ENCODE data around the gene OTOS. TPM values are rescaled to one million over a fixed set of nuclear protein-coding genes. Genes with fewer than 3 reads are reported as not detected.

The OTOS gene
- total and polyA plus RNA-seq, 4 donors: not detected

GRCh38 chr2:240137596-240138253 lies 2.7 kb downstream of the OTOS start:
- Histone ChIP-seq H3K27ac (ENCODE audit: low read depth in 1 of 2, low read length in 1 of 2) (no peak overlapping the region), H3K9ac (ENCODE audit: insufficient read depth in 1 of 2, low read length in 2 of 2) (no peak overlapping the region), H3K27me3 (ENCODE audit: control insufficient read depth in 3 of 3, insufficient read depth in 3 of 3, low read length in 2 of 3) (no peaks in the 10 kb centered on the region), H3K36me3 (ENCODE audit: control insufficient read depth in 4 of 4, insufficient read depth in 4 of 4, low read length in 4 of 4) (peaks cover 2 to 9% (median 4%) of the 10 kb centered on the region in 4 donors), H3K9me3 (ENCODE audit: control insufficient read depth in 4 of 4, insufficient read depth in 3 of 4, low read length in 3 of 4) (no peaks in the 10 kb centered on the region), H3K4me1 (ENCODE audit: control insufficient read depth in 5 of 5, insufficient read depth in 5 of 5, low read length in 5 of 5) (peaks cover 2 to 15% (median 9%) of the 10 kb centered on the region in 5 donors), H3K4me3 (no peak overlapping the region)
- ATAC-seq (ENCODE audit: insufficient read depth, low FRiP score) (no peak), DNase-seq (peak in 1 of 3 donors; percentile 6)
- TF ChIP-seq, protein P1, sequence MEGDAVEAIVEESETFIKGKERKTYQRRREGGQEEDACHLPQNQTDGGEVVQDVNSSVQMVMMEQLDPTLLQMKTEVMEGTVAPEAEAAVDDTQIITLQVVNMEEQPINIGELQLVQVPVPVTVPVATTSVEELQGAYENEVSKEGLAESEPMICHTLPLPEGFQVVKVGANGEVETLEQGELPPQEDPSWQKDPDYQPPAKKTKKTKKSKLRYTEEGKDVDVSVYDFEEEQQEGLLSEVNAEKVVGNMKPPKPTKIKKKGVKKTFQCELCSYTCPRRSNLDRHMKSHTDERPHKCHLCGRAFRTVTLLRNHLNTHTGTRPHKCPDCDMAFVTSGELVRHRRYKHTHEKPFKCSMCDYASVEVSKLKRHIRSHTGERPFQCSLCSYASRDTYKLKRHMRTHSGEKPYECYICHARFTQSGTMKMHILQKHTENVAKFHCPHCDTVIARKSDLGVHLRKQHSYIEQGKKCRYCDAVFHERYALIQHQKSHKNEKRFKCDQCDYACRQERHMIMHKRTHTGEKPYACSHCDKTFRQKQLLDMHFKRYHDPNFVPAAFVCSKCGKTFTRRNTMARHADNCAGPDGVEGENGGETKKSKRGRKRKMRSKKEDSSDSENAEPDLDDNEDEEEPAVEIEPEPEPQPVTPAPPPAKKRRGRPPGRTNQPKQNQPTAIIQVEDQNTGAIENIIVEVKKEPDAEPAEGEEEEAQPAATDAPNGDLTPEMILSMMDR (IDR thresholded peaks at IDR 0.05; ENCODE audit: control extremely low read depth, extremely low read depth): no peak
- WGBS, 2 donors: 90% methylated on average over 19 of the region's 19 CpGs

DNA sequence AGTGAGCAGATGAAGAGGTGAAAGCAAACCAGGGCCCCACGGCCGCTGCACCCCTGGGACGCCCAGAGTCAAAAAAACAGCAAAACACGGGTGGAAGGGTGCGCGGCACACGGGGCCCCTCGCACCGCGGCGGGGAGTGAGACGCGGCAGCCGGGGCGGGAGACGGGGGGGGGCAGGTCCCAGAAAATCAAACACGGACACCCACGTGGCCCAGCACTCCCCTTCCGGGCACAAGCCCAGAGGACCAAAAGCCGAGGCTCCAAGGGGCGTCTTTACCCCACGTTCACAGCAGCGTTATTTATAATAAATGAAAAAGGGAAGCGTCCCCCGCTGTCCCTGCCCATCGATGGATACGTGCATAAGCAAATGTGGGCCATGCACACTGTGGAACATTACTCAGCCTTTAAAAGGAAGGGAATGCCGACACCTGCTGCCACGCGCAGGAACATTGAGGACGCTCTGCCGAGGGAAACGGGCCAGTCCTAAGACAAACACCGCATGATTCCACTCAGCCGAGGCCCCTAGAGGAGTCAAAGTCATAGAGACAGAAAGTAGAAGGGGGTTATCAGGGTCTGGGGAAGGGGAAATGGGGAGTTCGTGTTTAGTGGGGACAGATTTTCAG lies 3.7 kb downstream of the OTOS start:
- 31 to 32% methylated on average over 36 of the region's 36 CpGs for WGBS, 2 donors
- peaks cover 2 to 15% (median 9%) of the 10 kb centered on the region in 5 donors for H3K4me1 ChIP-seq (ENCODE audit: control insufficient read depth in 5 of 5, insufficient read depth in 5 of 5, low read length in 5 of 5)
- TF ChIP-seq, protein P1 (IDR thresholded peaks at IDR 0.05; ENCODE audit: control extremely low read depth, extremely low read depth): no peak
- peak overlapping the region; percentile 95 for H3K4me3 ChIP-seq
- H3K9me3 ChIP-seq (ENCODE audit: control insufficient read depth in 4 of 4, insufficient read depth in 3 of 4, low read length in 3 of 4): no peaks in the 10 kb centered on the region
- no peak for ATAC-seq (ENCODE audit: insufficient read depth, low FRiP score)
- H3K36me3 ChIP-seq (ENCODE audit: control insufficient read depth in 4 of 4, insufficient read depth in 4 of 4, low read length in 4 of 4): peaks cover 6 to 18% (median 13%) of the 10 kb centered on the region in 4 donors
- H3K27ac ChIP-seq (ENCODE audit: low read depth in 1 of 2, low read length in 1 of 2): peak overlapping the region in 1 of 2 donors; percentile 47
- DNase-seq: no peak
- no peaks in the 10 kb centered on the region for H3K27me3 ChIP-seq (ENCODE audit: control insufficient read depth in 3 of 3, insufficient read depth in 3 of 3, low read length in 2 of 3)
- H3K9ac ChIP-seq (ENCODE audit: insufficient read depth in 1 of 2, low read length in 2 of 2): no peak overlapping the region

DNA sequence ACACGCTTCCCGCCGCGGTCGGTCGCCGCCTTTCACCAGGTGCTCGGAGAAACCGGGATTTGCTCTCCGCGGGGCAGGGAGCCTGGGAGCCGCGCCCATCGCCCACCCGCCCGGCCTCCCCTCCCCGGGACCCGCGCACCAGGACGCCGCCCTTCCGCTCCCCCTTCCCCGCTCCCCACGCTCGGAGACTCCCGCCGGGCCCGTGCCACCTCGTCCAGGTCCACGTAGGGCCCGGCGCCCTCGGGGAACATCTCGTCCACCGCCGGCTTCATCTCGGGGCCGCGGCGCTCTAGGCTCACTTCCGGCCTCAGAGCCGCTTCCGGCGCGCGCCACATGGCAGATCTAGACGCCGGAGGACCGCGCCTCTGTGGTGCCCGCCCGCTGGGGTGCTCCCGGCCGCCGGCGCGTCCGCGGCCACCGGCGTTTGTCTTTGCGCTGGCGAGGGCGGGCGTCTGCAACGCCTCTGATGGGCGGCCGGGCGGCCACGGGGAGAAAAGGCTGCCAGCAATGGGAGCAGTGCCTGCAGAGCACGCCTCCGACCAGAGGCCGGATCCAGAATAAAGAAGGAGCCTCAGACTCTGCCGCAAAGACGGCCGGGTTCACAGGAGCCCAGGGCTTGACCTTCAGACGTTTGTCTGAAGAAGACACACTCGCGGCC lies 4.3 kb downstream of the OTOS start, which contains the start of gene COPS9:
Gene COPS9, minus strand, starts transcription at position 293 of the 658 bp plus-strand sequence. Its CDS starts 21 bp downstream, at position 272.
- Histone ChIP-seq H3K9me3 (ENCODE audit: control insufficient read depth in 4 of 4, insufficient read depth in 3 of 4, low read length in 3 of 4) (no peaks in the 10 kb centered on the region), H3K4me1 (ENCODE audit: control insufficient read depth in 5 of 5, insufficient read depth in 5 of 5, low read length in 5 of 5) (peaks cover 2 to 15% (median 9%) of the 10 kb centered on the region in 5 donors), H3K27me3 (ENCODE audit: control insufficient read depth in 3 of 3, insufficient read depth in 3 of 3, low read length in 2 of 3) (no peaks in the 10 kb centered on the region), H3K27ac (ENCODE audit: low read depth in 1 of 2, low read length in 1 of 2) (peak within 1 kb of the TSS; percentile 56 to 68), H3K9ac (ENCODE audit: insufficient read depth in 1 of 2, low read length in 2 of 2) (peak within 1 kb of the TSS; percentile 65 to 85), H3K4me3 (peak within 1 kb of the TSS; percentile 95), H3K36me3 (ENCODE audit: control insufficient read depth in 4 of 4, insufficient read depth in 4 of 4, low read length in 4 of 4) (peaks cover 6 to 24% (median 17%) of the 10 kb centered on the region in 4 donors)
- ATAC-seq (ENCODE audit: insufficient read depth, low FRiP score) (peak; percentile 96), DNase-seq (peak; percentile 85 to 94 (median 90))
- WGBS, 2 donors: 0 to 1% methylated on average over 57 to 79 of the region's 79 CpGs
- TF ChIP-seq, protein P1 (IDR thresholded peaks at IDR 0.05; ENCODE audit: control extremely low read depth, extremely low read depth): no peak
